Spleen (tissue), 11 donors: ENCODE data around the gene ANKRD16. TPM values are rescaled to one million over a fixed set of nuclear protein-coding genes. Genes with fewer than 3 reads are reported as not detected.

Experiments used
- DNase-seq: peaks from one replicate; pipeline ENCODE4 v3.0.0-alpha.2; 2020
- H3K27ac ChIP-seq, 8 donors: fragments of 200-600 bp; sonication (generic) in 7 of 8; 1 replicate in 4 of 8; 2 replicates in 4 of 8; pipeline versions ENCODE4 v1.5.0 to v1.8.0; 2016 to 2021; ENCODE audit warnings: inconsistent platforms in 4 of 8, mild to moderate bottlenecking in 4 of 8, moderate library complexity in 1 of 8
- H3K27me3 ChIP-seq, 7 donors: fragments of 200-600 bp; sonication (generic) in 6 of 7; replicated peaks in 1 of 7; 1 replicate in 4 of 7; 2 replicates in 3 of 7; pipeline versions ENCODE4 v1.5.0 to v1.8.0; 2016 to 2021; ENCODE audit warnings: inconsistent platforms in 3 of 7, mild to moderate bottlenecking in 1 of 7
- H3K36me3 ChIP-seq, 6 donors: fragments of 200-600 bp; sonication (generic) in 5 of 6; 1 replicate in 4 of 6; 2 replicates in 2 of 6; pipeline versions ENCODE4 v1.5.0 to v1.8.0; 2016 to 2021; ENCODE audit warnings: inconsistent platforms in 2 of 6
- H3K4me1 ChIP-seq, 6 donors: fragments of 200-600 bp; sonication (generic) in 5 of 6; 1 replicate in 3 of 6; 2 replicates in 3 of 6; pipeline versions ENCODE4 v1.5.0 to v1.8.0; 2016 to 2021; ENCODE audit warnings: inconsistent platforms in 3 of 6
- H3K4me3 ChIP-seq, 8 donors: fragments of 200-600 bp; sonication (generic) in 7 of 8; 1 replicate in 4 of 8; 2 replicates in 4 of 8; pipeline versions ENCODE4 v1.5.0 to v1.8.0; 2016 to 2021; ENCODE audit warnings: inconsistent platforms in 4 of 8, mild to moderate bottlenecking in 4 of 8, moderate library complexity in 2 of 8
- H3K9me3 ChIP-seq, 8 donors: fragments of 200-600 bp; sonication (generic) in 7 of 8; 1 replicate in 4 of 8; 2 replicates in 4 of 8; pipeline versions ENCODE4 v1.5.0 to v1.8.0; 2016 to 2021; ENCODE audit warnings: inconsistent platforms in 4 of 8
- POLR2A ChIP-seq, 3 donors: fragments of 450-650 bp; IDR thresholded peaks; one replicate each; pipeline ENCODE4 v1.5.1; 2017; ENCODE audit warnings: antibody characterized with exemption in 3 of 3, mild to moderate bottlenecking in 1 of 3
- POLR2AphosphoS5 ChIP-seq, 3 donors: sonication (generic); formaldehyde crosslinking; IDR thresholded peaks; one replicate each; pipeline ENCODE4 v1.5.1; 2017; ENCODE audit warnings: antibody characterized with exemption in 3 of 3
- WGBS, 5 donors: extraction: QIAGEN DNeasy Blood & Tissue Kit in 3 of 5; methylation state at CpG; one replicate each; pipeline versions ENCODE4 v1.1.5 to v1.1.7; 2013 to 2018; 5-methylcytosine and 5-hydroxymethylcytosine counted together
- intact Hi-C: fragments of 100-400 bp; cut with DNase I; formaldehyde crosslinking; loops from one replicate; pipeline ENCODE4 v1.15.0; 2023; ENCODE audit warnings: low total_unique reads
- polyA plus RNA-seq, 3 donors: library from polyadenylated mRNA; stranded (reverse); fragments of 200-250 nt; gene quantifications; one replicate each; pipeline ENCODE4 v1.2.1, GENCODE V29; 2013
- total RNA-seq, 7 donors: library from RNA; depleted of rRNA in 3 of 7; stranded (reverse); fragments of >200 nt in 3 of 7; fragmentation: NEBNext Ultra II Directional in 4 of 7; extraction: Animal tissue kit (Norgen Biotek cat#: 25700) in 4 of 7; gene quantifications; one replicate each; pipeline versions ENCODE4 v1.1.0 to v1.2.1, GENCODE V29; 2016 to 2021
- TF ChIP-seq, protein P1 (sequence below), 11 experiments: fragments of 200-600 bp in 7 of 11; fragments of 450-650 bp in 4 of 11; sonication (generic) in 4 of 11; IDR thresholded peaks in 8 of 11; conservative IDR thresholded peaks in 3 of 11; 1 replicate in 7 of 11; 2 replicates in 4 of 11; pipeline versions ENCODE4 v1.4.0 to v1.8.0; 2016 to 2021; ENCODE audit warnings: antibody characterized with exemption in 11 of 11, inconsistent platforms in 4 of 11, mild to moderate bottlenecking in 1 of 11
- donor health status: healthy with polysubstance abuse.
- donor health status: DM: no; HTN: no; CAD: no; lungs with moderate emphysema.
- donor health status: DM: no; HTN: no; CAD: no.
- donor health status: Bipolar disorder and iron deficiency.
- donor health status: healthy.
- donor health status: DM: no; HTN: no; CAD: no.
- donor health status: DM: yes; HTN: yes; CAD: no.

ANKRD16 gene
- total and polyA plus RNA-seq, 10 donors: 2.7 to 10.5 (median 6.3) TPM

DNA sequence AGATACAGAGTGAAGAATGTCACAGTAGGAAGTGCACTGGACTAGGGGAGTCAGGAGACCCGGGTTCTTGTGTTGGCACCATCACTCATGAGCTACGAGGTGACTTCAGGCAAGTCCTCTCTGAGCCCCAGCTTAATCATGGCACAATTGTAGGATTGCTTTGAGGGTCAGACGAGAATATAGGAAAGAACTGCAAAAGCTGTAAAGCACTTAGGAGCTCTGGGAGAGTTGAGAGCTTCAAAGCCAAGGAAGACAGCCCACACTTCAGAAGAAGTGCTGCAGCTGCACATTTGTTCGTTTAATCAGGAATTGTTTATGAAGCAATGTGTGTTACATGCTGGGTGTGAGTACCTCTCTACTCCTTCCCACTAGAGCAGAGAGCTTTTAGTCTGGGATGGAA is 4.7 kb upstream of the ANKRD16 start:
- WGBS, 5 donors: 60 to 78% (median 76%) methylated on average over 4 of the region's 4 CpGs
- Histone ChIP-seq H3K36me3 (peaks cover 0 to 54% (median 14%) of the 10 kb centered on the region in 6 donors), H3K4me3 (no peak overlapping the region), H3K27ac (peak overlapping the region in 1 of 8 donors; percentile 92), H3K4me1 (peaks cover 19 to 73% (median 52%) of the 10 kb centered on the region in 6 donors), H3K27me3 (no peaks in the 10 kb centered on the region), H3K9me3 (peaks cover 0 to 11% (median 8%) of the 10 kb centered on the region in 8 donors)
- TF ChIP-seq, protein P1, sequence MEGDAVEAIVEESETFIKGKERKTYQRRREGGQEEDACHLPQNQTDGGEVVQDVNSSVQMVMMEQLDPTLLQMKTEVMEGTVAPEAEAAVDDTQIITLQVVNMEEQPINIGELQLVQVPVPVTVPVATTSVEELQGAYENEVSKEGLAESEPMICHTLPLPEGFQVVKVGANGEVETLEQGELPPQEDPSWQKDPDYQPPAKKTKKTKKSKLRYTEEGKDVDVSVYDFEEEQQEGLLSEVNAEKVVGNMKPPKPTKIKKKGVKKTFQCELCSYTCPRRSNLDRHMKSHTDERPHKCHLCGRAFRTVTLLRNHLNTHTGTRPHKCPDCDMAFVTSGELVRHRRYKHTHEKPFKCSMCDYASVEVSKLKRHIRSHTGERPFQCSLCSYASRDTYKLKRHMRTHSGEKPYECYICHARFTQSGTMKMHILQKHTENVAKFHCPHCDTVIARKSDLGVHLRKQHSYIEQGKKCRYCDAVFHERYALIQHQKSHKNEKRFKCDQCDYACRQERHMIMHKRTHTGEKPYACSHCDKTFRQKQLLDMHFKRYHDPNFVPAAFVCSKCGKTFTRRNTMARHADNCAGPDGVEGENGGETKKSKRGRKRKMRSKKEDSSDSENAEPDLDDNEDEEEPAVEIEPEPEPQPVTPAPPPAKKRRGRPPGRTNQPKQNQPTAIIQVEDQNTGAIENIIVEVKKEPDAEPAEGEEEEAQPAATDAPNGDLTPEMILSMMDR (IDR thresholded peaks at IDR 0.05 in 8 of 11, conservative IDR thresholded peaks at IDR 0.05 in 3 of 11): no peak
- TF ChIP-seq POLR2A (IDR thresholded peaks at IDR 0.05): no peak
- no peak for TF ChIP-seq POLR2AphosphoS5 (IDR thresholded peaks at IDR 0.05)
- no peak for DNase-seq
- intact Hi-C loops: loop anchor here (10.0 kb wide), 1 partner anchor 80 kb away; the partner anchor contains the start of gene IL15RA

DNA sequence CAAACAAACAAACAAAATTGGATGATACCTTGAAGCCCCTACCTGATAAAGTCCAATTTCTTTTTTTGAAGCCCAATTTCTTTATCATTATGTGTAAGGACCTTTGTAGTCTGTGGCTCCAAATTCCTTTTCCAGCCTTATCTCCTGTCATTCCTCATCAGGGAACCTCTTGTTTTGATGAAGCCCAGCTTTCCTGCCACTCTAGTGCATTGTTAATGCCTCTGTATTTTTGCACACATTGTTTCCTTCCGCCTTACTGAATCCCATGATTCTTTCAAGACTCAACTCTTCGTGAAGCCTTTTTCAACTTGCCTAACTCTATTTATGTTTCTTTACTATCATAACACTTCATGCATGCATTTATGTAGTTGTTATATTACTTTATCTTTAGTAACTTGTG is 3.6 kb upstream of the ANKRD16 start:
- no peak overlapping the region for H3K4me3 ChIP-seq
- intact Hi-C loops: loop anchor here (10.0 kb wide), 1 partner anchor 81 kb away; the partner anchor contains the start of gene IL15RA
- TF ChIP-seq, protein P1 (IDR thresholded peaks at IDR 0.05 in 8 of 11, conservative IDR thresholded peaks at IDR 0.05 in 3 of 11): no peak
- no peak for TF ChIP-seq POLR2AphosphoS5 (IDR thresholded peaks at IDR 0.05)
- TF ChIP-seq POLR2A (IDR thresholded peaks at IDR 0.05): no peak
- H3K4me1 ChIP-seq: peaks cover 25 to 81% (median 59%) of the 10 kb centered on the region in 6 donors
- peaks cover 0 to 45% (median 14%) of the 10 kb centered on the region in 6 donors for H3K36me3 ChIP-seq
- DNase-seq: no peak
- no peaks in the 10 kb centered on the region for H3K27me3 ChIP-seq
- 50 to 86% (median 74%) methylated on average over 2 of the region's 2 CpGs for WGBS, 5 donors
- H3K9me3 ChIP-seq: peaks cover 0 to 8% (median 6%) of the 10 kb centered on the region in 8 donors
- H3K27ac ChIP-seq: peak overlapping the region in 3 of 8 donors; percentile 2 to 92 (median 25)

DNA sequence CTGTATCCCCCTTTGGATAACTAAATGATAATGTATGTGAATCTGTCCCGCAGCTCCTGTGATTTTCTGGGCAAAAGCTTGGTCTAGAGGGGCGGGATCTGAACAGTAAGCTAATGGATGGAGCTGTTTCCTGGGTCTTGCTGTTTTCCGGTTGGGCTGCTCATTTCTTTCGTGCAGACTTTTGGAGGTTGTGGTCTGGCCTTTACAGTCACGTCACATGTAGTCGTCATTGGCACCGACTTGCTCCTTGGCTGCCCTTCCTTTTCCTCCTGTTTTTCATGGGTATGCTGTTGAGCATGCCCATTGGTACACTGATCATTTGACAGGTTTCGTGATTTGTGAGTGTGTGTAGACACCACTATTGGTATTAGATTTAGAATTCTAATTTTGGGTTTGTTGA is 2.3 kb upstream of the ANKRD16 start:
- TF ChIP-seq, protein P1 (IDR thresholded peaks at IDR 0.05 in 8 of 11, conservative IDR thresholded peaks at IDR 0.05 in 3 of 11): no peak
- TF ChIP-seq POLR2AphosphoS5 (IDR thresholded peaks at IDR 0.05): no peak
- no peak for TF ChIP-seq POLR2A (IDR thresholded peaks at IDR 0.05)
- H3K4me3 ChIP-seq: peak overlapping the region in 1 of 8 donors; percentile 94
- WGBS, 5 donors: 70 to 83% (median 78%) methylated on average over 8 of the region's 8 CpGs

DNA sequence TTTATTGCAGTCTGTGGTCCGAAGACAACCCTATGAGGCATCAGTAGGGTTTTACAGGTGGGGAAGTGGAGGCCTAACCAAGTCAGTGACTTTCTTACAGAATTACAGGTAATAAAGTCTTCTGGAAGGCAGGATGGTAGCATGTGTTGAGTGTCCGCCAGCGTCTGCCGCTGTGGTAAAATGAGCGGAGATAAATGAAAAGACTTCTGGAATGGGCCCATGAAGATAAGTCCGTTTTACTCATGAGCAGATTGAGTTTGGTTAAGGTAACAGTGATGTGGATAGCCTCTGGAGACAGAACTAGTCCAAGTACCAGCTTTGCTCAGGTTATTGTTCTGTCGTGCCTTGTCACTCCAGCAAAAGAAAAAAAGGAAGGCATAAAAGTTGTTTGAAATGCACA is 1.3 kb upstream of the ANKRD16 start:
- intact Hi-C loops: loop anchor here (10.0 kb wide), 1 partner anchor 84 kb away; the partner anchor contains the start of gene IL15RA
- TF ChIP-seq POLR2A (IDR thresholded peaks at IDR 0.05): no peak
- TF ChIP-seq, protein P1 (IDR thresholded peaks at IDR 0.05 in 8 of 11, conservative IDR thresholded peaks at IDR 0.05 in 3 of 11): no peak
- TF ChIP-seq POLR2AphosphoS5 (IDR thresholded peaks at IDR 0.05): no peak
- H3K27me3 ChIP-seq: no peaks in the 10 kb centered on the region
- H3K4me1 ChIP-seq: peaks cover 22 to 87% (median 63%) of the 10 kb centered on the region in 6 donors
- no peaks in the 10 kb centered on the region for H3K9me3 ChIP-seq
- H3K36me3 ChIP-seq: peaks cover 0 to 31% (median 14%) of the 10 kb centered on the region in 6 donors
- H3K4me3 ChIP-seq: peak overlapping the region; percentile 55 to 98 (median 96)
- 70 to 85% (median 78%) methylated on average over 7 of the region's 7 CpGs for WGBS, 5 donors
- peak overlapping the region in 6 of 8 donors; percentile 76 to 94 (median 88) for H3K27ac ChIP-seq
- DNase-seq: peak; percentile 25

More for the DNA sequence above, 2.3 kb upstream of the ANKRD16 start:
- H3K36me3 ChIP-seq: peaks cover 0 to 38% (median 14%) of the 10 kb centered on the region in 6 donors
- H3K27me3 ChIP-seq: no peaks in the 10 kb centered on the region
- intact Hi-C loops: loop anchor here (10.0 kb wide), 1 partner anchor 83 kb away; the partner anchor contains the start of gene IL15RA
- H3K4me1 ChIP-seq: peaks cover 28 to 87% (median 69%) of the 10 kb centered on the region in 6 donors
- DNase-seq: peak; percentile 24
- H3K9me3 ChIP-seq: no peaks in the 10 kb centered on the region
- peak overlapping the region in 3 of 8 donors; percentile 37 to 92 (median 41) for H3K27ac ChIP-seq
